H1 (cell line): ENCODE measurements around the gene VSIG10. TPM values are rescaled to one million over a fixed set of nuclear protein-coding genes. Genes with fewer than 3 reads are reported as not detected.

Experiments used
- CTCF ChIA-PET: fragments of 300-600 bp; sonication (Branson Sonifier 250); formaldehyde crosslinking; loops from one replicate; lab custom pipeline; 2021; ENCODE audit not compliant: partially characterized antibody; lab: Charles Lee
- POLR2A ChIA-PET: fragments of 300-600 bp; sonication (Branson Sonifier 250); formaldehyde crosslinking; loops from one replicate; lab custom pipeline; 2021; ENCODE audit warnings: inconsistent platforms; ENCODE audit not compliant: partially characterized antibody; lab: Charles Lee
- DNase-seq, 2 experiments: peaks; one replicate each; pipeline versions ENCODE4 v3.0.0 to v3.0.0-alpha.2; 2010 to 2022; ENCODE audit warnings: low spot score in 2 of 2, low read depth in 1 of 2, mixed read lengths in 1 of 2
- FAIRE-seq: peaks from 2 replicates; lab custom pipeline; 2011; peaks lifted over from hg19 to GRCh38; lab: Jason Lieb, UNC
- H2AFZ ChIP-seq: 2 replicates; pipeline ENCODE4 v1.8.1; 2012; ENCODE audit warnings: low read length, inconsistent platforms
- H2AK5ac ChIP-seq: 2 replicates; pipeline ENCODE4 v1.6.1; 2013; ENCODE audit warnings: low read depth, low read length
- H2BK120ac ChIP-seq: replicated peaks from 2 replicates; pipeline ENCODE3; 2013; ENCODE audit warnings: low read depth, low read length, inconsistent platforms
- H2BK12ac ChIP-seq: 2 replicates; pipeline ENCODE4 v1.6.1; 2013; ENCODE audit warnings: low read depth, low read length
- H2BK15ac ChIP-seq: 2 replicates; pipeline ENCODE4 v1.6.1; 2013; ENCODE audit warnings: low read length
- H2BK20ac ChIP-seq: 2 replicates; pipeline ENCODE4 v1.6.1; 2013; ENCODE audit warnings: low read length
- H2BK5ac ChIP-seq: 2 replicates; pipeline ENCODE4 v1.6.1; 2013; ENCODE audit warnings: low read depth, low read length
- H3K14ac ChIP-seq: 2 replicates; pipeline ENCODE4 v1.6.1; 2013; ENCODE audit warnings: inconsistent platforms; ENCODE audit not compliant: insufficient read length
- H3K18ac ChIP-seq: 2 replicates; pipeline ENCODE4 v1.6.1; 2013; ENCODE audit warnings: low read length; ENCODE audit errors: extremely low read depth
- H3K23ac ChIP-seq: 2 replicates; pipeline ENCODE4 v1.6.1; 2013; ENCODE audit warnings: inconsistent platforms; ENCODE audit not compliant: insufficient read length
- H3K23me2 ChIP-seq: 2 replicates; pipeline ENCODE4 v1.6.1; 2013; ENCODE audit warnings: low read depth, low read length
- H3K27ac ChIP-seq: 2 replicates; pipeline ENCODE4 v1.6.1; 2011; ENCODE audit warnings: low read depth, low read length, inconsistent platforms
- H3K27me3 ChIP-seq, 4 experiments: replicated peaks in 1 of 4; 1 replicate in 1 of 4; 2 replicates in 3 of 4; pipeline versions ENCODE4 v1.6.1 to v1.8.1; 2011 to 2013; ENCODE audit warnings: low read length in 3 of 4, mild to moderate bottlenecking in 3 of 4, inconsistent platforms in 2 of 4, mixed read lengths in 2 of 4, moderate library complexity in 1 of 4; ENCODE audit not compliant: control insufficient read depth in 3 of 4, insufficient read depth in 3 of 4; ENCODE audit errors: extremely low read depth in 1 of 4
- H3K36me3 ChIP-seq, 4 experiments: 2 replicates each; pipeline versions ENCODE4 v1.6.1 to v1.8.1; 2011 to 2013; ENCODE audit warnings: mild to moderate bottlenecking in 4 of 4, low read length in 3 of 4, moderate library complexity in 2 of 4, control low read depth in 1 of 4, inconsistent platforms in 1 of 4; ENCODE audit not compliant: insufficient read depth in 4 of 4, control insufficient read depth in 2 of 4
- H3K4ac ChIP-seq: replicated peaks from 2 replicates; pipeline ENCODE3; 2013; ENCODE audit warnings: low read length, low read depth, mixed read lengths, inconsistent platforms; ENCODE audit not compliant: insufficient read length
- H3K4me1 ChIP-seq, 4 experiments: replicated peaks in 1 of 4; 1 replicate in 1 of 4; 2 replicates in 3 of 4; pipeline versions ENCODE4 v1.6.1 to v1.8.1; 2011 to 2013; ENCODE audit warnings: low read length in 3 of 4, inconsistent platforms in 2 of 4, mixed read lengths in 1 of 4; ENCODE audit not compliant: insufficient read depth in 4 of 4, control insufficient read depth in 3 of 4
- H3K4me2 ChIP-seq, 2 experiments: 2 replicates each; pipeline versions ENCODE4 v1.6.1 to v1.8.1; 2011 to 2013; ENCODE audit warnings: low read depth in 2 of 2, low read length in 2 of 2, control low read depth in 1 of 2, inconsistent platforms in 1 of 2, mild to moderate bottlenecking in 1 of 2; ENCODE audit not compliant: insufficient read depth in 1 of 2
- H3K4me3 ChIP-seq, 4 experiments: fragments of 200-600, 300-600 bp in 1 of 4; sonication (generic), shearing (Covaris generic), sonication (Bioruptor Twin) in 1 of 4; 2 replicates each; pipeline versions ENCODE4 v1.5.1 to v1.8.1; 2011 to 2016; ENCODE audit warnings: low read length in 4 of 4, low read depth in 3 of 4, control low read depth in 2 of 4, inconsistent platforms in 2 of 4, mild to moderate bottlenecking in 2 of 4, mixed read lengths in 1 of 4, moderate library complexity in 1 of 4; ENCODE audit not compliant: insufficient read depth in 2 of 4; ENCODE audit errors: extremely low read depth in 1 of 4
- H3K56ac ChIP-seq: replicated peaks from 2 replicates; pipeline ENCODE3; 2013; ENCODE audit warnings: low read depth, mild to moderate bottlenecking, mixed read lengths, low read length, inconsistent platforms; ENCODE audit not compliant: insufficient read length
- H3K79me1 ChIP-seq: 2 replicates; pipeline ENCODE4 v1.6.1; 2013; ENCODE audit warnings: low read depth, low read length, control low read depth
- H3K79me2 ChIP-seq, 2 experiments: 2 replicates each; pipeline versions ENCODE4 v1.6.1 to v1.8.1; 2012 to 2013; ENCODE audit warnings: low read length in 2 of 2, mild to moderate bottlenecking in 2 of 2, inconsistent platforms in 1 of 2; ENCODE audit not compliant: insufficient read depth in 2 of 2, control insufficient read depth in 1 of 2
- H3K9ac ChIP-seq, 4 experiments: replicated peaks in 1 of 4; 1 replicate in 1 of 4; 2 replicates in 3 of 4; pipeline versions ENCODE4 v1.6.1 to v1.8.1; 2011 to 2013; ENCODE audit warnings: low read depth in 3 of 4, low read length in 3 of 4, control low read depth in 2 of 4, mild to moderate bottlenecking in 2 of 4, moderate library complexity in 2 of 4, inconsistent platforms in 1 of 4; ENCODE audit errors: extremely low read depth in 1 of 4
- H3K9me3 ChIP-seq, 2 experiments: 2 replicates each; pipeline versions ENCODE4 v1.6.1 to v1.8.1; 2012 to 2013; ENCODE audit warnings: mild to moderate bottlenecking in 2 of 2, moderate library complexity in 2 of 2, control low read depth in 1 of 2, inconsistent platforms in 1 of 2, low read depth in 1 of 2, low read length in 1 of 2, mixed read lengths in 1 of 2; ENCODE audit not compliant: insufficient read depth in 2 of 2
- H4K20me1 ChIP-seq, 2 experiments: replicated peaks in 1 of 2; 2 replicates each; pipeline versions ENCODE3 to v1.8.1; 2011 to 2013; ENCODE audit warnings: inconsistent platforms in 2 of 2, low read length in 2 of 2, mild to moderate bottlenecking in 1 of 2; ENCODE audit not compliant: insufficient read depth in 2 of 2, control insufficient read depth in 1 of 2
- H4K5ac ChIP-seq: 2 replicates; pipeline ENCODE4 v1.6.1; 2013; ENCODE audit warnings: low read length, low read depth, mixed read lengths, inconsistent platforms; ENCODE audit not compliant: insufficient read length
- H4K8ac ChIP-seq: 2 replicates; pipeline ENCODE4 v1.8.0; 2013; ENCODE audit warnings: mild to moderate bottlenecking, moderate library complexity, low read length, inconsistent platforms; ENCODE audit not compliant: insufficient read depth; ENCODE audit errors: extremely low read depth
- H4K91ac ChIP-seq: replicated peaks from 2 replicates; pipeline ENCODE3; 2013; ENCODE audit warnings: low read length, mixed read lengths, inconsistent platforms; ENCODE audit not compliant: insufficient read length
- ASH2L ChIP-seq: fragments of 200-600, 300-600 bp; sonication (generic); IDR thresholded peaks from one replicate; pipeline ENCODE4 v1.7.1; 2017; ENCODE audit warnings: low read length
- CBX5 ChIP-seq: fragments of 300-800, 300-1000 bp; sonication (generic); IDR thresholded peaks from 2 replicates; pipeline ENCODE4 v1.7.1; 2016; ENCODE audit warnings: antibody characterized with exemption, low read length, low read depth
- CBX8 ChIP-seq: fragments of 300-800, 300-1000 bp; sonication (generic); IDR thresholded peaks from 2 replicates; pipeline ENCODE4 v1.7.1; 2016; ENCODE audit warnings: low read depth, low read length, borderline replicate concordance
- CREB1 ChIP-seq: IDR thresholded peaks from 2 replicates; pipeline ENCODE4 v1.6.1; 2012; ENCODE audit warnings: inconsistent platforms
- CTBP2 ChIP-seq: IDR thresholded peaks from 2 replicates; pipeline ENCODE4 v1.7.0; 2011; ENCODE audit warnings: borderline replicate concordance, mild to moderate bottlenecking, moderate library complexity, mixed read lengths, low read length; ENCODE audit not compliant: insufficient read depth, insufficient read length
- EGR1 ChIP-seq: IDR thresholded peaks from 2 replicates; pipeline ENCODE4 v1.6.1; 2011; ENCODE audit warnings: low read depth, low read length, borderline replicate concordance
- KDM4A ChIP-seq: IDR thresholded peaks from one replicate; pipeline ENCODE4 v1.7.1; 2012; ENCODE audit warnings: low read depth, mild to moderate bottlenecking, moderate library complexity, low read length, inconsistent platforms; ENCODE audit not compliant: severe bottlenecking
- SIN3A ChIP-seq, 2 experiments: IDR thresholded peaks in 1 of 2; conservative IDR thresholded peaks in 1 of 2; 2 replicates each; pipeline ENCODE4 v1.6.1; 2011 to 2012; ENCODE audit warnings: low read length in 2 of 2, improper control_type of control experiment in 1 of 2, low read depth in 1 of 2, mild to moderate bottlenecking in 1 of 2
- SUZ12 ChIP-seq: fragments of 200-600 bp; sonication (generic); IDR thresholded peaks from 2 replicates; pipeline ENCODE4 v1.6.1; 2012; ENCODE audit warnings: mild to moderate bottlenecking, inconsistent platforms, low read length, moderate library complexity, mixed read lengths
- TAF1 ChIP-seq: IDR thresholded peaks from 2 replicates; pipeline ENCODE4 v1.6.1; 2011; ENCODE audit warnings: mild to moderate bottlenecking, low read depth, low read length
- YY1 ChIP-seq: IDR thresholded peaks from 2 replicates; pipeline ENCODE4 v1.6.1; 2011; ENCODE audit warnings: low read depth, mild to moderate bottlenecking, low read length
- ZNF274 ChIP-seq: IDR thresholded peaks from 2 replicates; pipeline ENCODE4 v1.7.0; 2012; ENCODE audit warnings: low read length, borderline replicate concordance; ENCODE audit errors: extremely low read depth
- WGBS, 2 experiments: shearing (Covaris generic) in 1 of 2; methylation state at CpG; one replicate each; pipeline versions ENCODE4 v1.1.6 to v1.1.7; 2013 to 2015; ENCODE audit warnings: low lambda C conversion rate in 2 of 2, mixed read lengths in 2 of 2, inconsistent platforms in 1 of 2, low coverage in 1 of 2, missing lambda C conversion rate in 1 of 2; ENCODE audit not compliant: insufficient replicate concordance in 2 of 2, insufficient coverage in 1 of 2, insufficient read length in 1 of 2; ENCODE audit errors: extremely low coverage in 1 of 2, missing lambda C conversion rate in 1 of 2; 5-methylcytosine and 5-hydroxymethylcytosine counted together
- polyA plus RNA-seq, 7 experiments: library from polyadenylated mRNA; depleted of rRNA in 3 of 7; stranded (reverse) in 5 of 7; unstranded in 2 of 7; fragments of >200 nt in 5 of 7; fragments of 200-250 nt in 2 of 7; gene quantifications; 1 replicate in 5 of 7; 2 replicates in 1 of 7; 4 replicates in 1 of 7; pipeline versions ENCODE4 v1.2.1 to v1.2.3, GENCODE V29; 2011 to 2013; ENCODE audit warnings: missing spikeins in 2 of 7, mixed read lengths in 2 of 7
- total RNA-seq: library from RNA; stranded (reverse); fragmentation: NEBNext Ultra II Directional; extraction: Animal tissue kit (Norgen Biotek cat#: 25700); gene quantifications from 2 replicates; pipeline ENCODE4 v1.2.1, GENCODE V29; 2021

Gene VSIG10
- total and polyA plus RNA-seq, 2 of the 8 experiments (the other 6 are each of a cell fraction or from before 2014, with no cell fraction given) = 34.4 to 93.6 TPM

- H3K27ac ChIP-seq = peak overlapping the region; percentile 78
- WGBS, 2 experiments = 6% methylated on average over 29 of the region's 29 CpGs; no CpG with 5 or more reads in 1 of the 2 experiments
- H3K4me2 ChIP-seq = peak overlapping the region; percentile 73 to 79
- no peak overlapping the region for H2BK20ac ChIP-seq
- H3K23ac ChIP-seq = no peak overlapping the region
- peak overlapping the region; percentile 51 for H4K5ac ChIP-seq
- no peaks in the 10 kb centered on the region for H3K27me3 ChIP-seq
- DNase-seq (peak in 1 of 2 experiments; percentile 58), FAIRE-seq (no peak)
- H2BK12ac ChIP-seq = 0 out of 2 replicates have a peak overlapping the region, but pooled peaks have one; percentile 17
- peaks cover 8 to 47% of the 10 kb centered on the region in 2 experiments for H3K79me2 ChIP-seq
- H3K23me2 ChIP-seq = peaks cover 11% of the 10 kb centered on the region; the same call in 1 of the 2 replicates
- peak overlapping the region; percentile 93; the same call in 1 of the 2 replicates for H4K8ac ChIP-seq
- POLR2A ChIA-PET = interaction anchor here (0.6 to 10.2 kb wide), 13 partner anchors 11 to 237 kb away, joined by 3 to 130 read pairs (median 3); partner anchors contain the start of genes VSIG10 and WSB2
- peak overlapping the region; percentile 87; the same call in 1 of the 2 replicates for H3K18ac ChIP-seq
- peaks cover 5 to 6% of the 10 kb centered on the region in 2 experiments for H4K20me1 ChIP-seq
- H3K4me3 ChIP-seq = peak overlapping the region; percentile 86 to 97 (median 91)
- no peak overlapping the region for H2AFZ ChIP-seq
- peak overlapping the region; percentile 74; the same call in 1 of the 2 replicates for H2BK5ac ChIP-seq
- CTCF ChIA-PET = interaction anchor here (0.5 to 5.0 kb wide), 5 partner anchors 11 to 35 kb away, joined by 3 to 24 read pairs (median 3); no protein-coding TSS in a partner anchor
- peaks cover 0 to 3% (median under 1%) of the 10 kb centered on the region in 4 experiments; a peak in 4 of 7 replicates for H3K4me1 ChIP-seq
- H3K79me1 ChIP-seq = no peaks in the 10 kb centered on the region; the same call in none of the 2 replicates
- peak overlapping the region; percentile 83 to 96 (median 88) for H3K9ac ChIP-seq
- no peaks in the 10 kb centered on the region for H3K9me3 ChIP-seq
- no peak overlapping the region for H3K14ac ChIP-seq
- H3K4ac ChIP-seq = peak overlapping the region; percentile 2
- H3K56ac ChIP-seq = peak overlapping the region; percentile 77
- peaks cover 13 to 43% (median 27%) of the 10 kb centered on the region in 4 experiments; a peak in 7 of 8 replicates for H3K36me3 ChIP-seq
- H2BK120ac ChIP-seq = no peak overlapping the region
- H4K91ac ChIP-seq = peak overlapping the region; percentile 73
- H2BK15ac ChIP-seq = no peak overlapping the region
- H2AK5ac ChIP-seq = no peak overlapping the region
- no peak for TF ChIP-seq YY1
- no peak for TF ChIP-seq CTBP2
- TF ChIP-seq ZNF274 = no peak
- no peak for TF ChIP-seq ASH2L
- no peak for TF ChIP-seq CREB1
- peak; percentile 5 for TF ChIP-seq KDM4A
- no peak for TF ChIP-seq EGR1
- no peak for TF ChIP-seq CBX5
- no peak for TF ChIP-seq SUZ12
- 0 out of 2 replicates have a peak, but pooled peaks have one; percentile 38 for TF ChIP-seq TAF1
- no peak for TF ChIP-seq CBX8
- TF ChIP-seq SIN3A (conservative IDR thresholded peaks at IDR 0.05 in 1 of 2, IDR thresholded peaks at IDR 0.05 in 1 of 2; ENCODE audit: low read depth in 1 of 2, low read length in 2 of 2) = 0 out of 4 replicates have a peak, but pooled peaks have one; percentile 32 to 39
These were observed 32.8 kb upstream of the VSIG10 start for GRCh38 chr12:118136559-118137003.
